Mesenteric fat pad (tissue), 1 donor: ENCODE data around the gene MMP13. TPM values are rescaled to one million over a fixed set of nuclear protein-coding genes. Genes with fewer than 3 reads are reported as not detected.
"Not testable (repeated sequence)": the region's sequence is repeated elsewhere in the genome, so short reads cannot be mapped to it uniquely, and the experiment has no call there.

Experiments used
- DNase-seq: peaks from one replicate; pipeline ENCODE4 v3.0.0-alpha.2; 2020; ENCODE audit warnings: low spot score
- long read RNA-seq: library from polyadenylated mRNA; unstranded; transcript quantifications from one replicate; pipeline ENCODE4 v2.0.0, GENCODE V29; 2020
- total RNA-seq: library from RNA; stranded (reverse); fragmentation: NEBNext Ultra II Directional; extraction: Animal tissue kit (Norgen Biotek cat#: 25700); gene quantifications from one replicate; pipeline ENCODE4 v1.2.1, GENCODE V29; 2021
- donor health status: DM: yes; HTN: yes; CAD: no.

Gene MMP13
- total RNA-seq: not detected
- long read RNA-seq: 0 reads

DNA sequence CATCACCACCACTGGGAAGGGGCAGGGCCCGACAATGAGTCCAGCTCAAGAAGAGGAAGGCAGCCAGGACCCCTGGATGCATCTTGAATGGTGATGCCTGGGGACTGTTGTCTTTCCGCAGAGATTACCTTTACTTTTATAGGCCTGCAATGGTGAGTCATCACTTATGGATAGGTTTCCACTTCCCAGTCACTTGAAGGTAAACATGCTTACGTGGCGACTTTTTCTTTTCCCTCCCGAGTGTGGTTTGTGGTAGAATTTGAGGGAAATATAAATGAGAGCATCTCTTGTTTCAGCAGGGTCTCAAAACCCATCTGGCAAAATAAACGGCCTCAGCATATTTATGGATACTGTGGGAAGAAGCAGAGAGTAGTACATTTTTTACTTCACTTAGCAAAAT lies at the start of gene MMP13:
TSS of gene MMP13 (minus strand) at position 109 of the 400 bp plus-strand sequence. CDS start at position 82, 27 bp downstream.
- DNase-seq: no peak

DNA sequence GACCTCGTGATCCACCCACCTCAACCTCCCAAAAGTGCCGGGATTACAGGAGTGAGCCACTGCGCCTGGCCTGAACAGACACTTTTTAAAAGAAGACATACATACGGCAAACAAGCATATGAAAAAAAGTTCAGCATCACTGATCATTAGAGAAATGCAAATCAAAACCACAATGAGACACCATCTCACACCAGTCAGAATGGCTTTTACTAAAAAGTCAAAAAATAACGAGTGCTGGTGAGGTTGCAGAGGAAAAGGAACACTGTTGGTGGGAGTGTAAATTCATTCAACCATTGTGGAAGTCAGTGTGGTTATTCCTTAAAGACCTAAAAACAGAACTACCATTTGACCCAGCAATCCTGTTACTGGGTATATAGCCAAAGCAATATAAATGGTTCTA lies 48.7 kb upstream of the MMP13 start:
- not testable (repeated sequence) for DNase-seq

DNA sequence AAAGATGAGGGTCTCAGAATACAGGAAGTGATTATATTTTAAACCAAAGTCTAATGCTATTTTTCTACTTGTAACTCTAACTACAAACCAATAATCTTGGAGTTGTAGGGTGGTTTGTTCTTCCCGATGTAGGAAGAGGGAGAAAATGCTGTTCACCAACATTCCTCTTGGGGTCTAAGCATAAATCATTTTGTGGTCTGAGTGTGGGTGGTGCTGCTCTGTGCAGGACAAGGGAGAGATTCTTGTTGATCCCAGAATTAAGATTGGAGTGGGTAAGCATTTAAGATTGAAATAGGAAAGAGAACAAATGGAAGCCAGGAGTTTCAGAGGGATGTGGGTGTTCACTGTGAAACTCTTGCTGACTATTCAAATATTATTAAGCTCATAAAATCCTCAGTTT lies 38.6 kb upstream of the MMP13 start:
- DNase-seq: no peak

DNA sequence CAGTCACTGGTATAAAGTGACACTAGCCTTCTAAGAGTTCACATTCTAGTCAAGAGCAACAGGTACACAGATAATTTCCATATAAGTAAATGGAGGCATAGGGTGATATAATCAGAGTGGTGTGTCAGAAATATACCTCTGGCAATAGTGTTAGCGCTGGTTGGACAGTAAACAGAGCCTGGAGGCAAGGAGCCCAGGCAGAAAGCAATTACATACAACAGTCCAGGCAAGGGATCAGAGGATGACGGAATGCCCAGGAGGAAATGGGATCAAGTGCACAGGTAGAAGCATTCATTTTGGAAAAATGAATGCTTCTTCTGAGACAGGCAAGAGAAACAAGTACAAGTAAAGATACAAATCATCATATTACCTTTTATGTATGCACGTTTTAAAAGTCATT lies 36.2 kb upstream of the MMP13 start:
- DNase-seq: no peak

- DNase-seq: no peak
Measured at GRCh38 chr11:102990145-102990544, 34.6 kb upstream of the MMP13 start.

GRCh38 chr11:102989379-102990047 lies 34.0 kb upstream of the MMP13 start:
- no peak for DNase-seq

DNA sequence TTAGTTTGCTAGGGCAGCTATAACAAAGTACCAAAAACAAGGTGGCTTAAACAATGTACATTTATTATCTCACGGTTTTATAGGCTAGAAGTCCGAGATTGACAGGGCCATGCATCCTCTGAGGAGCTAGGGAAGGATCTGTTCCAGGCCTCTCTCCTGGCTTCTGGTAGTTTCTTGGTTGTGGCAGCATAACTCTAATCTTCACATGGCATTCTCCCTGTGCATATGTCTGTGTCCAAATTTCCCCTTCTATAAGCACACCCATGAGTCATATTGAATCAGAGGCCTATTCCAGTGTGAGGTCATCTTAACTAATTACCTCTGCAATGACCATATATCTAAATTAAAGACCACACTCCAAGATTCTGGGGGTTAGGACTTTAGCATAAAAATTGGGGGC lies 31.3 kb upstream of the MMP13 start:
- DNase-seq: no peak

DNA sequence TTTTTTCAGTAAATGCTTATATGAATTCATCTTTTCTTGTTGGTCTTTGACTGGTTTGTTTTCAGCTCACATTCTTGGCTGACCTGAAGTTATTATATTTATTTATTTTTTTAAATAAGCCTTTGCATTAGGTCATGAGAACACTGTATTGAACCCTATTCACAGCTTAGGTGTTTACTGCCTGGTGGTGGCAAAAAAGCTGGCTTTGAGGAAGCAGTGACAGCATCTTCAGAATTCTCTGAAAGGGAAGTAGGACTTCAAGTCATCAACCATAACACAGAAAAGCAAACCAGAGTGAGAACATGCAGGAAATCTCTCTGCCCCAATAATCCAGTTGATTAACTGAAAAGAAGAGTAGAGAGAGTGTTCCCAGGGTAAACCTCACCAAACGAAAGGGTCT lies 30.3 kb upstream of the MMP13 start:
- no peak for DNase-seq

DNA sequence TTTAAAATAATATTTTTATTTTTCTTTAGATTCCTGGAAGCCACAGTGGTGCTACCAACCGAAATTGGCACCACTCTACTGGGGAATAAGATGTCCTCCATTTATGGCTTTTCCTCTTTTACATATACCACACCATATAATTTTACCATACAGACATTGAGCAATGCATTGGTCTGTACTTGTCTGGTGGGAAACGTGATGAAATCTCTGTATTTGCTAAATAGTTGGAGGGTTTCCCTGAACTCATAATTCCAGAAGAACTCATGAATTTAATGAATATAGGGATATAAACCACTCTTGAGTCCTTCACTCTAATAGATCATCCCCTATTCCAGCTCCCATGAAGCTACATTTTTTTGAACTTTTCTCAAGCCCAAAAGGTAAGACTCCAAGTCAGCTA lies 28.0 kb upstream of the MMP13 start:
- DNase-seq: no peak

GRCh38 chr11:102981324-102981910 lies 25.9 kb upstream of the MMP13 start:
- DNase-seq: no peak

GRCh38 chr11:102974552-102975280 lies 19.2 kb upstream of the MMP13 start:
- no peak for DNase-seq

GRCh38 chr11:102973698-102974097 lies 18.2 kb upstream of the MMP13 start:
- DNase-seq: not testable (repeated sequence)

- no peak for DNase-seq
Measured at GRCh38 chr11:102972853-102973252, 17.3 kb upstream of the MMP13 start.

DNA sequence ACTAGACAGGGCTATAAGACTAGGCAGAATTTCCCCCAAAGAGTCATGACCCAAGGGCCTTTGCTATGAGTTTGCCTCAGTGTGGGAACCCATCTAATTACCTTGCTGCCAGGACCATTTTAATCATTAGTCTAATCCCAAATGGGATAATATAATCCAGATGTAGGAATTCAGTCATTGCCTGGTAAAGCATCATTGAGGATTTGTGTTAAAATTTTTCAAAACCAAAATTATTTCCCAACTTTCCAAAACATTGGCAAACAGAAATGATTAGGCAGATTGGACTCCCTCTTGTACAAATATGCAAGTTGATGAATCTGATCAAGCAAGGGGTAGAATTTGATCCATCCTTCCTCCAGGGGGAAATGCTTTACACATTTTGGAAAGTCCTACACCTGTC lies 16.2 kb upstream of the MMP13 start:
- no peak for DNase-seq

GRCh38 chr11:102967497-102967896 lies 12.0 kb upstream of the MMP13 start:
- DNase-seq: no peak

DNA sequence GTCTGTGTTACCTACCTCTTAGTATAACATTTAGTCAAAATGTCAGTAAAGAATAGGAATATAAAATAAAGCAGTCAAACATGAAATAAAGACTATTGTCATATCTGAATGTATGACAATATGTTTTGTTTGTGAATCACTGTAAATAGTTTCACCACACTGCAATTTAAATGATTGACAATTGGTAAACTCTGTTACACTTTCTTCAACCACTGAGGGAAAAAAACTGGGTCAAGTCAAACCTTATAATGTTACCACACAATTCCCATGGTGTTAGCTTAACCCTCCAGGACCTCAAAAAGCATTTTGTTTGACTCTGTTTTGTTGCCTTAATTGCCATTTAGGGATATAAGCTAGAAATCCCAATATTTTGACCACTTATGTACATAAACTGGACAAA lies 10.5 kb upstream of the MMP13 start:
- DNase-seq: no peak

DNA sequence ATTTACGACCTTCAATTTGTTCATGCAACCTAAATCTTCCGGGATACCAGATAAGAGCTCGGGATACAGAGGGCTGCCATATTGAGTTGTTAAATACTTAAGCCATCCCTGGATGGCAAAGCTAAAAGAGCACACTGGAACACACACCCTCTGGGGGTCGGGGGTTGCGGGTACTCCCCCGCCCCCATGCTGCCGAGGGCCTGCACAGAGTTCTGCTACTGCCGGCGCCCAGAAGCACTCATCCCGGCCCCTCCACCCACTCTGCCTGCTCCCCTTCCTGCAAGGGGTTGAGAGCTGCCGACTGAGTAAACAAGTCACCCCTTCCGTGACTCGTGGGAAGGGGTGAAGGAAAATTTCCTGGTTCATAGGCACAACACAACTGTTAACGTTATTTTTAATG lies 9.3 kb upstream of the MMP13 start:
- no peak for DNase-seq

DNA sequence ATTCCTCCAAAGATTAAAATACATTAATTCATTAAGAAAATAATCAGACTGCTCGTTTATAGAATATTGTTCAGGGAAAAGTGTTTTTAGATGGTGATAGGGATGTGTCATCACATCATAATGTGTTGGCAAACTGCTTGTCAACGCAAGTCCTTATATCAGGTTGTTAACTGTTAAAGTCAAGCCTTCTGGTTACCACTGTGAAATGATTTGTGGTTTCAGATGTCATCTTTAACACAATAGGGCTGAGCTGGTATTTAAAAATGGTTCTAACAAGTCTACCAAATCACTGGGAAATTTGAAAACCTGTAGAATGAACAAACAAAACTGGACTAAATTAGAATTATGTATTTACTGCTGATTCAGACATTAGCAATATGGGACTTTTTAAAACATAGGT lies 2.4 kb upstream of the MMP13 start:
- no peak for DNase-seq

DNA sequence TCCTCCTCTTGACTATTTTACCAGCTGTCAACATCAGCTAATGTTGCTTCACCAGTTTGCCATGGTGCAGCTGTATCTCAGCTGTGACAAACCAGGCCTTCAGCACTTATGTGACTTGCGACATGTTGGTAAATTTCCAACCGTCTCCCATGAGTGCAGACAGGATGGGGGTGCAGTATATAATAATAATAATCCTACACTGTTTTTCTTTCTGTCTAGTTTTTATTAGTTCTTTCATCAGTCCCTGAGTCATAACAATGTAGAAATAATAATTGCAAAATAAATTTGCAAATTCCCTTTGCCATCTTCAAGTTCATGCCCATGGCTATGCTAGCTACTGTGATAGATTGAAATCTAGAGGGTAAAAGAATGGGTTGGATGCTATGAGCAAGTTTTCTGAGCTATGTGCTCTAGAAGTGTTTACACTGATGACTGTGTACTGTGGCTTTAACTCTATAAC lies 4.9 kb downstream of the MMP13 start:
- DNase-seq: no peak

DNA sequence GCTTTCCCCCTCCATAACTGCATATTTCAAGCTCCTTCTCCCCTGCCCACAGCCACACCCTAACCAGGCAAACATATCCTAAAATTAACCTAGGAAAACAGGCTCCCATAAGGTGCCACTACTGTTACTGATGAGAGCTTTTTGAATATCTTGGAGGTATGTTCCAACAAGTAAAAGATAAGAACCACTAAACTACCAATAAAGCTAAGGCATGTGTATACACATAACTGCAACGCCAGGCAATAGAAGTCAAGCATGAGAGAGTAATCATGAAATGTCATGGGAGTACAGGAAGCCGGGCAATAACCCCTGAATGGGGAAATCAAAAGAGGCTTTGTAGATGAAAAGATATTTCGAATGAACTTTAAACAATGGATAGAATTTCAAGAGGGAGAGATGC lies 9.3 kb downstream of the MMP13 start:
- no peak for DNase-seq

DNA sequence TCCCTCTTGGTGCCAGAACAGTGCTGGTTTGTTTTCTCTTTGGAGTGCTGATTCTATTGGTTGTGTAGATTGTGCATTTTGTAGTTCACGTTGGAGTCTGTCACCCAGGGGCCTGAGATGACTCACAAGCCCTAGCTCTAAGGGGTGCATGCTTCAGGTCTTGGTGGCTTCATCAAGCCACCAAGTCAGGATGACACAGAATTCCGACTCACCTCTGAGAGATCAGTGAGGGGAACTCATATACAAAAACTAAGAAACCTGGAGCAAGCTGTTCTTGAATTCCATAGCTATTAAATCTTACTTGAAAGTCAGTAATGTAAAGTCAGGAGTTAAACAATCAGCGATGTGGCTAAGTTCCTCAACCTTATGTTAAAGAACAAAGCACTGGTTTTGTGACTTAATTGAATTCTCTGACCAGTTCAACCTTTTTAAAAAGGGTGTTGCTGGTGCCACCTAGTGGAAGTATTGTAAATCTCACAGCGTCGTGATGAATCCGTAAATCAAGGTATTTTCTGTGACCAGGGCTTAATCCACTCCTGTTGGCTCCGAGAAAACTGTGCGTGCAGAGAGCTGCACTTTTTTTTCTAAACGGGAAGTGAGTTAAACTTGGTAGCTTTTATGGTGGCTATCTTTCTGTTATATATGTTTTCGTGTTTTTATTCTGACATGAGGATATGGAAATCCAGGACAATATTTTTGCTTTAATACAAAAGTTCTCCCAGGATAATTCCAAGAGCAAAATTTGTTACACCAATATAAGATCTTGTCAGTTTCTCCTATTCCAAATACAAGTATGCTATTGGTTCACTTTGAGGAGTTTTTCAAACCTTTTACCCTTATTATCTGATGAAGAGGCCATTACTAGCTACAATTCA lies 14.6 kb downstream of the MMP13 start:
- DNase-seq: no peak
